SH-SY5Y (cell line): ENCODE data around the gene MARCHF10.

Experiments
- GATA2 ChIP-seq: IDR thresholded peaks from 2 replicates; pipeline ENCODE4 v1.6.1; 2011; ENCODE audit warnings: mild to moderate bottlenecking, low read depth, low read length
- GATA3 ChIP-seq: IDR thresholded peaks from 2 replicates; pipeline ENCODE4 v1.6.1; 2011; ENCODE audit warnings: low read depth, mild to moderate bottlenecking, low read length, moderate library complexity

MARCHF10 gene

DNA sequence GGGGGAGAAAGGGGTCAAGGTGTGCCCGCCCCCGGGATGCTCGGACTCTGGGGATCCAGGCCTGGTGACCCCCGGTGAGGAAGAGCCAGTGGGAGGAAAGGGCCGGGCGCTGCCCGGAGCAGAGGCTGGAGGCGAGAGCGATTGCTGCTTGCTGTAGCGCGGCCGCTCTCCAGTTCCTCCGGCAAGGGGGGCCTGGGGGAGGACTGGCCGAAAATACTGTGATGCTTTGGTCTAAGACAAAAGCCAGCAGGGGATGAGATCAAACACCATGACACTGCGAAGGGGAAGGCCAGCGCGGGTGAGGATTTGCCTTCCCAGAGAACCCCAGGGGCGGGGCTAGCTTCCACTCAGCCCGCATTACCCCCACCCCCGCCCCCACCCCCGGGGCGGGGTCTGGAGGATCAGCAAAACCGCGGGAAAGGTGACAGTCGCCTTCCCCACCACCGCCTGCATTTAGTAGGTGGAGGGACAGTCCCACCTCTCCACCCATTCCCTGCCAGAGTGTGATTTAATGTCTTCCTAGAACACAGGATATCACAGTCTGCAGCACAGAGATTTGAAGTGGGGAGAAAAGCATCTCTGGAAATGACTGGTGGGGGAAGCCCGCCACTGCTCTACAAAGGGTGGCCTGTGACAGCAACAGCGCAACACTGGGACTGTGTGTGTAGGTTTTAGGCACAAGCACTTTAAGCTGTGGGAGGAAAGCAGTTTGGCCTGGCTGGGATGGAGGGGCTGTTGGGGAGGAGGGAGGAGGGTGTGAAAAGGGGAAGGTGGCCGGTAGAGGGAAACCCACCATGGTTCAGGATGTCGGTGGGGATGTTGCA, 154.9 kb downstream of the MARCHF10 start:
- TF ChIP-seq GATA2 (no peak), GATA3 (no peak)

DNA sequence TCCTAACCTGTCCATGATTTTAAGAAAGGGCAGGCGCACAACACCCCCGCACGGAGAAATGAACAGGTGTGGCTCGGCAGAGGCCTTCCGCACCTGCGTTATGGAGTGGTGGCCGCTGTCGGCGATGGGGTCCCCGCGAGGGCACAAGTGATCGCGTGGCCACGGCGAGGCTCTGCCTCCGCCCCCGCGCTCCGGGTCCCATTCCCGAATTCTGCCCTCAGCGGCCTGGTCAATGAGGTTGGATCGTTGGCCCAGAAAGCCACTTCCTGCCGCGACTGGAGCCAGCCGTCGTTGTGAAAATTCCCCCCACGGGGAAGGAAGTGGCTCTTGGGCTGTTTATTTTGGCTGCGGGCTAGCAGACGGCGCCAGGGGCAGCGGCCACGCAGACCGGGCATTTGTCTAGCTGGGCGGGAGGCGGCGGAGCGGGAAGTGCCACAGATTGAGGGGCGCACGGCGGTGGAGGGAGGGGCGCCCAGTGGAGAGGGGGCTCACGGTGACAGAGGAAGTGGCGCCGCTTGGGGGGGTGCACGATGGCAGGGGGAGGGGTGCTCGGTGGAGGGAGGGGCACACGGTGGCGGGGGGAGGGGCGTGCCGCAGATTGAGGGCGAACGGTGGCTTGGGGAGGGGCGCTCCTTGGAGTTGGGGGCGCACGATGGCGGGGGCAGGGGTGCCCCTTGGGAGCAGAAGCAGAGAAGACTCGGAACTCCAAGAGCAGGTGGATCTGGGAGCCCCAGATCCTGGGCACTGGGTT, 155.7 kb downstream of the MARCHF10 start:
- TF ChIP-seq GATA2, result no peak
- no peak for TF ChIP-seq GATA3
